ENCODE measurements around the gene DNAH8. TPM values are rescaled to one million over a fixed set of nuclear protein-coding genes. Genes with fewer than 3 reads are reported as not detected.

Gene DNAH8
- total RNA-seq, 3 donors from 2014 or later (not counting 1 experiment from before 2014, with no cell fraction given): 0.10 TPM; not detected in 2

- H3K36me3 ChIP-seq (ENCODE audit: control insufficient read depth, insufficient read depth, low read length): peaks cover 3% of the 10 kb centered on the region
- intact Hi-C loops (cut with micrococcal nuclease): no loop called here
- 49% methylated on average over 6 of the region's 6 CpGs for WGBS (ENCODE audit: insufficient coverage)
- no peak for TF ChIP-seq CTCF (IDR thresholded peaks at IDR 0.05)
- no peaks in the 10 kb centered on the region for H3K4me1 ChIP-seq (ENCODE audit: control insufficient read depth, insufficient read depth, low read length)
- H3K4me3 Mint-ChIP-seq: no peak overlapping the region
- H3K27ac ChIP-seq (ENCODE audit: low read length): no peak overlapping the region
- H3K27ac Mint-ChIP-seq: no peak overlapping the region
- H3K27me3 Mint-ChIP-seq (ENCODE audit: low read depth in 2 of 2): no peaks in the 10 kb centered on the region
- ATAC-seq (no peak), DNase-seq (no peak)
- H3K4me1 Mint-ChIP-seq: peaks cover 13 to 16% of the 10 kb centered on the region in 2 donors
- no peak overlapping the region for H3K4me3 ChIP-seq (ENCODE audit: low read length)
- no peaks in the 10 kb centered on the region for H3K36me3 Mint-ChIP-seq
- H3K9me3 ChIP-seq (ENCODE audit: control insufficient read depth, insufficient read depth, low read length): no peaks in the 10 kb centered on the region
- H3K9me3 Mint-ChIP-seq: no peaks in the 10 kb centered on the region
- no peaks in the 10 kb centered on the region for H3K27me3 ChIP-seq (ENCODE audit: control insufficient read depth, insufficient read depth, low read length)
Observed at GRCh38 chr6:38688579-38689087, 26.5 kb upstream of the DNAH8 start.

- Mint-ChIP-seq H3K36me3 (peaks cover 7% of the 10 kb centered on the region), H3K4me3 (no peak overlapping the region), H3K27ac (no peak overlapping the region), H3K27me3 (ENCODE audit: low read depth in 2 of 2) (no peaks in the 10 kb centered on the region), H3K9me3 (peaks cover 4 to 8% of the 10 kb centered on the region in 2 donors), H3K4me1 (peaks cover 0 to 26% of the 10 kb centered on the region in 2 donors)
- Histone ChIP-seq H3K9me3 (ENCODE audit: control insufficient read depth, insufficient read depth, low read length) (peaks cover 5% of the 10 kb centered on the region), H3K27me3 (ENCODE audit: control insufficient read depth, insufficient read depth, low read length) (no peaks in the 10 kb centered on the region), H3K4me3 (ENCODE audit: low read length) (no peak overlapping the region), H3K36me3 (ENCODE audit: control insufficient read depth, insufficient read depth, low read length) (no peaks in the 10 kb centered on the region), H3K27ac (ENCODE audit: low read length) (no peak overlapping the region), H3K4me1 (ENCODE audit: control insufficient read depth, insufficient read depth, low read length) (no peaks in the 10 kb centered on the region)
- WGBS (ENCODE audit: insufficient coverage): no CpG with 5 or more reads among the region's 2 CpGs
- DNase-seq: no peak
- intact Hi-C loops (cut with micrococcal nuclease): no loop called here
- ATAC-seq: no peak
- no peak for TF ChIP-seq CTCF (IDR thresholded peaks at IDR 0.05)
Observed at GRCh38 chr6:38695227-38695900, 19.7 kb upstream of the DNAH8 start.

GRCh38 chr6:38695933-38696332, 19.2 kb upstream of the DNAH8 start:
- Histone ChIP-seq H3K4me3 (ENCODE audit: low read length) (no peak overlapping the region), H3K4me1 (ENCODE audit: control insufficient read depth, insufficient read depth, low read length) (no peaks in the 10 kb centered on the region), H3K9me3 (ENCODE audit: control insufficient read depth, insufficient read depth, low read length) (peaks cover 7% of the 10 kb centered on the region), H3K36me3 (ENCODE audit: control insufficient read depth, insufficient read depth, low read length) (no peaks in the 10 kb centered on the region), H3K27ac (ENCODE audit: low read length) (no peak overlapping the region), H3K27me3 (ENCODE audit: control insufficient read depth, insufficient read depth, low read length) (no peaks in the 10 kb centered on the region)
- Mint-ChIP-seq H3K36me3 (peaks cover 8% of the 10 kb centered on the region), H3K9me3 (peaks cover 4 to 9% of the 10 kb centered on the region in 2 donors), H3K4me3 (no peak overlapping the region), H3K27ac (no peak overlapping the region), H3K4me1 (peaks cover 0 to 29% of the 10 kb centered on the region in 2 donors), H3K27me3 (ENCODE audit: low read depth in 2 of 2) (no peaks in the 10 kb centered on the region)
- no peak for ATAC-seq
- DNase-seq: no peak
- intact Hi-C loops (cut with micrococcal nuclease): no loop called here
- no CpG with 5 or more reads among the region's 1 CpG for WGBS (ENCODE audit: insufficient coverage)
- TF ChIP-seq CTCF (IDR thresholded peaks at IDR 0.05): no peak

- ATAC-seq (no peak), DNase-seq (no peak)
- H3K9me3 Mint-ChIP-seq: peaks cover 4 to 9% of the 10 kb centered on the region in 2 donors
- no peak for TF ChIP-seq CTCF (IDR thresholded peaks at IDR 0.05)
- no peaks in the 10 kb centered on the region for H3K36me3 ChIP-seq (ENCODE audit: control insufficient read depth, insufficient read depth, low read length)
- peaks cover 8% of the 10 kb centered on the region for H3K9me3 ChIP-seq (ENCODE audit: control insufficient read depth, insufficient read depth, low read length)
- no peaks in the 10 kb centered on the region for H3K27me3 Mint-ChIP-seq (ENCODE audit: low read depth in 2 of 2)
- intact Hi-C loops (cut with micrococcal nuclease): no loop called here
- H3K4me3 ChIP-seq (ENCODE audit: low read length): no peak overlapping the region
- H3K36me3 Mint-ChIP-seq: peaks cover 8% of the 10 kb centered on the region
- no peaks in the 10 kb centered on the region for H3K4me1 ChIP-seq (ENCODE audit: control insufficient read depth, insufficient read depth, low read length)
- peaks cover 0 to 34% of the 10 kb centered on the region in 2 donors for H3K4me1 Mint-ChIP-seq
- no peak overlapping the region for H3K4me3 Mint-ChIP-seq
- H3K27ac ChIP-seq (ENCODE audit: low read length): no peak overlapping the region
- H3K27ac Mint-ChIP-seq: no peak overlapping the region
- no peaks in the 10 kb centered on the region for H3K27me3 ChIP-seq (ENCODE audit: control insufficient read depth, insufficient read depth, low read length)
Observed at GRCh38 chr6:38696345-38696744, 18.8 kb upstream of the DNAH8 start.
